Tibial nerve (tissue), 4 donors: ENCODE results near the gene NR2F1.

Experiments used
- EP300 ChIP-seq, 2 donors: sonication (generic); formaldehyde crosslinking; IDR thresholded peaks; one replicate each; pipeline ENCODE4 v1.6.1; 2017; ENCODE audit warnings: antibody characterized with exemption in 2 of 2, mild to moderate bottlenecking in 1 of 2
- POLR2A ChIP-seq, 2 donors: fragments of 450-650 bp; IDR thresholded peaks; one replicate each; pipeline ENCODE4 v1.6.1; 2017; ENCODE audit warnings: antibody characterized with exemption in 2 of 2, mild to moderate bottlenecking in 2 of 2, moderate library complexity in 2 of 2
- TF ChIP-seq, protein P1 (sequence below), 5 experiments: fragments of 200-600 bp in 3 of 5; fragments of 450-650 bp in 2 of 5; sonication (generic) in 3 of 5; IDR thresholded peaks; one replicate each; pipeline ENCODE4 v1.5.1; 2016 to 2019; ENCODE audit warnings: antibody characterized with exemption in 5 of 5, mild to moderate bottlenecking in 3 of 5, moderate library complexity in 2 of 5

DNA sequence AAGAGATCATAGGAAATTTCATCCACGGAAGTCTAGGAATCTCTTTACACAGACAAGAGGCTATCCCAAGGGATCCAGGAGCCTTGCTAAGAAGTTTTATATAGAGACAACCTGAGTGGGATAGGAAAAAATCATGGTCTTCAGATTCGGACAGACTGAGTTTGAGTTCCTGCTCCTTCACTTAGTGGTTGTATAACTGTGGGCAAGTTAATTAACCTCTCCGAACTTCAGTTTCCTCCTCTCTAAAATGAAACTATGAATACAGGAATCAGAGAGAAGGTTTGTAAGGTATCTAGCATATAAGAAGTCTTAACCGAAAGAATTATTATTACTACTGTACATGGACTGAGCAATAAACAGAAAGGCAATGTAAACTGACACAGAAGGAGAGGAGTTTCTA is 37.1 kb upstream of the NR2F1 start:
- no peak for TF ChIP-seq POLR2A (IDR thresholded peaks at IDR 0.05)
- TF ChIP-seq, protein P1, sequence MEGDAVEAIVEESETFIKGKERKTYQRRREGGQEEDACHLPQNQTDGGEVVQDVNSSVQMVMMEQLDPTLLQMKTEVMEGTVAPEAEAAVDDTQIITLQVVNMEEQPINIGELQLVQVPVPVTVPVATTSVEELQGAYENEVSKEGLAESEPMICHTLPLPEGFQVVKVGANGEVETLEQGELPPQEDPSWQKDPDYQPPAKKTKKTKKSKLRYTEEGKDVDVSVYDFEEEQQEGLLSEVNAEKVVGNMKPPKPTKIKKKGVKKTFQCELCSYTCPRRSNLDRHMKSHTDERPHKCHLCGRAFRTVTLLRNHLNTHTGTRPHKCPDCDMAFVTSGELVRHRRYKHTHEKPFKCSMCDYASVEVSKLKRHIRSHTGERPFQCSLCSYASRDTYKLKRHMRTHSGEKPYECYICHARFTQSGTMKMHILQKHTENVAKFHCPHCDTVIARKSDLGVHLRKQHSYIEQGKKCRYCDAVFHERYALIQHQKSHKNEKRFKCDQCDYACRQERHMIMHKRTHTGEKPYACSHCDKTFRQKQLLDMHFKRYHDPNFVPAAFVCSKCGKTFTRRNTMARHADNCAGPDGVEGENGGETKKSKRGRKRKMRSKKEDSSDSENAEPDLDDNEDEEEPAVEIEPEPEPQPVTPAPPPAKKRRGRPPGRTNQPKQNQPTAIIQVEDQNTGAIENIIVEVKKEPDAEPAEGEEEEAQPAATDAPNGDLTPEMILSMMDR (IDR thresholded peaks at IDR 0.05): no peak
- TF ChIP-seq EP300 (IDR thresholded peaks at IDR 0.05): no peak
